ENCODE data around the gene NANOS3. TPM values are rescaled to one million over a fixed set of nuclear protein-coding genes. Genes with fewer than 3 reads are reported as not detected.

NANOS3 gene
- total and polyA plus RNA-seq, 9 of the 15 experiments (the other 6 are each of a cell fraction or from before 2014, with no cell fraction given) = not detected

DNA sequence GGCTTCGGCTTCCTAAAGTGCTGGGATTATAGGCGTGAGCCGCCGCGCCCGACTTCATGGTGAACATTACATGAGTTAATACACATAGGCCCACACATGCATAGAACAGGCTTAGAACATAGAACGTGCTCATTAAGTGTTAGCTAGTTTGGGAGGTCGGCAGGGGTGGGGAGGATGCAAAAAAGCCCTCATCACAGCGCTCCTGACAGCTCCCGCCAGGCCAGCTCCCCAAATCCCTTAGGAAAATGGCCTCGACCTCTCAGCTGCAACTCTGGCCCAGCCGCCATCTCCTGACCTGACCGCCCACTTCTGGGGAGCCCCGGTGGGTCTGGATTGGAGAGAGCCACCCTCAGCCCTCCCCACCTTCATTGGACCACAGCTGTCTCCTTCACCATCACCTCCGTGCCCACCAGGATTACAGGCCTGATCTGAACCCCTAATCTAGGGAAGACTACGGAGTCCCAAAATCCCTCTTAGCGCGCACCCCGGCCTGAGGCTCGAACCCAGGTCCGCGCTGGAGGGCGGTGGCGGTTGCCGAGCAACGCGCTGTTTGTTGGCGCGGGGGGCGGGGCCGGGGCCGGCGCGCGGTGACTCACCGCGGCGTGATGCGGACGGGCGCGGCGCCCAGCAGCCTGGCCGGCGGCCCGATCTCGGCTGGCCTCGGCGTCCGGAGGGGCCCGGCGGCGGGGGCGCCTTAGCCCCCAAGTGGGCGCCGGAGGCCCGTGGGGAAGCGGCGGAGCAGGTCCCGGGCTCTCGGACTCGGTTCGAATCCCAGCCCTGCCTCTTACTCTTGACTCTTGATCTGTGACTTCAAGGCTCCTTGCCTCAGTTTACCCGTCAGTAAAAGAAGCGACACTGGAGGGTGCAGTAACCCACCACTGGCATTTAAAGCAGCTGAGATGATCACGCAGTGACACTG, 26.7 kb upstream of the NANOS3 start (continued):
- TF ChIP-seq TOE1 (IDR thresholded peaks at IDR 0.05; ENCODE audit: borderline replicate concordance) = no peak
- TF ChIP-seq TOE1 (CRISPR knock-in tag; IDR thresholded peaks at IDR 0.05; ENCODE audit: borderline replicate concordance, low read depth) = no peak
- TF ChIP-seq ZNF24 (IDR thresholded peaks at IDR 0.05) = no peak
- TF ChIP-seq, protein P1, sequence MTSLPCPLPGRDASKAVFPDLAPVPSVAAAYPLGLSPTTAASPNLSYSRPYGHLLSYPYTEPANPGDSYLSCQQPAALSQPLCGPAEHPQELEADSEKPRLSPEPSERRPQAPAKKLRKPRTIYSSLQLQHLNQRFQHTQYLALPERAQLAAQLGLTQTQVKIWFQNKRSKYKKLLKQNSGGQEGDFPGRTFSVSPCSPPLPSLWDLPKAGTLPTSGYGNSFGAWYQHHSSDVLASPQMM (CRISPR knock-in tag; IDR thresholded peaks at IDR 0.05) = no peak
- TF ChIP-seq TEAD2 (tag; IDR thresholded peaks at IDR 0.05) = no peak
- TF ChIP-seq, protein P2, sequence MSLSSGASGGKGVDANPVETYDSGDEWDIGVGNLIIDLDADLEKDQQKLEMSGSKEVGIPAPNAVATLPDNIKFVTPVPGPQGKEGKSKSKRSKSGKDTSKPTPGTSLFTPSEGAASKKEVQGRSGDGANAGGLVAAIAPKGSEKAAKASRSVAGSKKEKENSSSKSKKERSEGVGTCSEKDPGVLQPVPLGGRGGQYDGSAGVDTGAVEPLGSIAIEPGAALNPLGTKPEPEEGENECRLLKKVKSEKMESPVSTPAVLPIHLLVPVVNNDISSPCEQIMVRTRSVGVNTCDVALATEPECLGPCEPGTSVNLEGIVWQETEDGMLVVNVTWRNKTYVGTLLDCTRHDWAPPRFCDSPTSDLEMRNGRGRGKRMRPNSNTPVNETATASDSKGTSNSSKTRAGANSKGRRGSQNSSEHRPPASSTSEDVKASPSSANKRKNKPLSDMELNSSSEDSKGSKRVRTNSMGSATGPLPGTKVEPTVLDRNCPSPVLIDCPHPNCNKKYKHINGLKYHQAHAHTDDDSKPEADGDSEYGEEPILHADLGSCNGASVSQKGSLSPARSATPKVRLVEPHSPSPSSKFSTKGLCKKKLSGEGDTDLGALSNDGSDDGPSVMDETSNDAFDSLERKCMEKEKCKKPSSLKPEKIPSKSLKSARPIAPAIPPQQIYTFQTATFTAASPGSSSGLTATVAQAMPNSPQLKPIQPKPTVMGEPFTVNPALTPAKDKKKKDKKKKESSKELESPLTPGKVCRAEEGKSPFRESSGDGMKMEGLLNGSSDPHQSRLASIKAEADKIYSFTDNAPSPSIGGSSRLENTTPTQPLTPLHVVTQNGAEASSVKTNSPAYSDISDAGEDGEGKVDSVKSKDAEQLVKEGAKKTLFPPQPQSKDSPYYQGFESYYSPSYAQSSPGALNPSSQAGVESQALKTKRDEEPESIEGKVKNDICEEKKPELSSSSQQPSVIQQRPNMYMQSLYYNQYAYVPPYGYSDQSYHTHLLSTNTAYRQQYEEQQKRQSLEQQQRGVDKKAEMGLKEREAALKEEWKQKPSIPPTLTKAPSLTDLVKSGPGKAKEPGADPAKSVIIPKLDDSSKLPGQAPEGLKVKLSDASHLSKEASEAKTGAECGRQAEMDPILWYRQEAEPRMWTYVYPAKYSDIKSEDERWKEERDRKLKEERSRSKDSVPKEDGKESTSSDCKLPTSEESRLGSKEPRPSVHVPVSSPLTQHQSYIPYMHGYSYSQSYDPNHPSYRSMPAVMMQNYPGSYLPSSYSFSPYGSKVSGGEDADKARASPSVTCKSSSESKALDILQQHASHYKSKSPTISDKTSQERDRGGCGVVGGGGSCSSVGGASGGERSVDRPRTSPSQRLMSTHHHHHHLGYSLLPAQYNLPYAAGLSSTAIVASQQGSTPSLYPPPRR (CRISPR knock-in tag; IDR thresholded peaks at IDR 0.05; ENCODE audit: borderline replicate concordance) = no peak
- no peak for TF ChIP-seq CBX2 (IDR thresholded peaks at IDR 0.05; ENCODE audit: insufficient read depth, low read length, poor library complexity, severe bottlenecking)
- no peak for TF ChIP-seq RHOXF2B (CRISPR knock-in tag; conservative IDR thresholded peaks at IDR 0.05)
- TF ChIP-seq SRSF7 (optimal IDR thresholded peaks at IDR 0.05; ENCODE audit: low read depth, low read length) = no peak
- no peak for TF ChIP-seq FUS (optimal IDR thresholded peaks at IDR 0.05; ENCODE audit: low read depth, low read length)
- TF ChIP-seq U2AF2 (optimal IDR thresholded peaks at IDR 0.05; ENCODE audit: low read depth, low read length) = no peak
- TF ChIP-seq, protein P3, sequence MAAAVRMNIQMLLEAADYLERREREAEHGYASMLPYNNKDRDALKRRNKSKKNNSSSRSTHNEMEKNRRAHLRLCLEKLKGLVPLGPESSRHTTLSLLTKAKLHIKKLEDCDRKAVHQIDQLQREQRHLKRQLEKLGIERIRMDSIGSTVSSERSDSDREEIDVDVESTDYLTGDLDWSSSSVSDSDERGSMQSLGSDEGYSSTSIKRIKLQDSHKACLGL (CRISPR knock-in tag; IDR thresholded peaks at IDR 0.05; ENCODE audit: borderline replicate concordance, poor library complexity, severe bottlenecking) = no peak
- TF ChIP-seq PHB (CRISPR knock-in tag; IDR thresholded peaks at IDR 0.05) = 0 out of 2 replicates have a peak, but pooled peaks have one; percentile 77
- TF ChIP-seq, protein P4, sequence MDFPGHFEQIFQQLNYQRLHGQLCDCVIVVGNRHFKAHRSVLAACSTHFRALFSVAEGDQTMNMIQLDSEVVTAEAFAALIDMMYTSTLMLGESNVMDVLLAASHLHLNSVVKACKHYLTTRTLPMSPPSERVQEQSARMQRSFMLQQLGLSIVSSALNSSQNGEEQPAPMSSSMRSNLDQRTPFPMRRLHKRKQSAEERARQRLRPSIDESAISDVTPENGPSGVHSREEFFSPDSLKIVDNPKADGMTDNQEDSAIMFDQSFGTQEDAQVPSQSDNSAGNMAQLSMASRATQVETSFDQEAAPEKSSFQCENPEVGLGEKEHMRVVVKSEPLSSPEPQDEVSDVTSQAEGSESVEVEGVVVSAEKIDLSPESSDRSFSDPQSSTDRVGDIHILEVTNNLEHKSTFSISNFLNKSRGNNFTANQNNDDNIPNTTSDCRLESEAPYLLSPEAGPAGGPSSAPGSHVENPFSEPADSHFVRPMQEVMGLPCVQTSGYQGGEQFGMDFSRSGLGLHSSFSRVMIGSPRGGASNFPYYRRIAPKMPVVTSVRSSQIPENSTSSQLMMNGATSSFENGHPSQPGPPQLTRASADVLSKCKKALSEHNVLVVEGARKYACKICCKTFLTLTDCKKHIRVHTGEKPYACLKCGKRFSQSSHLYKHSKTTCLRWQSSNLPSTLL (IDR thresholded peaks at IDR 0.05) = no peak
- no peak for TF ChIP-seq HDGF (IDR thresholded peaks at IDR 0.05)
- TF ChIP-seq STAG1 (CRISPR knock-in tag; IDR thresholded peaks at IDR 0.05; ENCODE audit: borderline replicate concordance) = no peak
- no peak for TF ChIP-seq ZNF354B (CRISPR knock-in tag; IDR thresholded peaks at IDR 0.05)
- TF ChIP-seq, protein P5, sequence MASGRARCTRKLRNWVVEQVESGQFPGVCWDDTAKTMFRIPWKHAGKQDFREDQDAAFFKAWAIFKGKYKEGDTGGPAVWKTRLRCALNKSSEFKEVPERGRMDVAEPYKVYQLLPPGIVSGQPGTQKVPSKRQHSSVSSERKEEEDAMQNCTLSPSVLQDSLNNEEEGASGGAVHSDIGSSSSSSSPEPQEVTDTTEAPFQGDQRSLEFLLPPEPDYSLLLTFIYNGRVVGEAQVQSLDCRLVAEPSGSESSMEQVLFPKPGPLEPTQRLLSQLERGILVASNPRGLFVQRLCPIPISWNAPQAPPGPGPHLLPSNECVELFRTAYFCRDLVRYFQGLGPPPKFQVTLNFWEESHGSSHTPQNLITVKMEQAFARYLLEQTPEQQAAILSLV (tag; IDR thresholded peaks at IDR 0.05) = no peak
- no peak for TF ChIP-seq DACH1 (IDR thresholded peaks at IDR 0.05; ENCODE audit: partially characterized antibody)
- TF ChIP-seq SMAD2 (IDR thresholded peaks at IDR 0.05; ENCODE audit: low read depth, low read length) = no peak
